Upper lobe of left lung (tissue), 6 donors: ENCODE measurements around the gene KPNA1. TPM values are rescaled to one million over a fixed set of nuclear protein-coding genes. Genes with fewer than 3 reads are reported as not detected.
A peak's percentile ranks its signal among the peaks of the same experiment; 100 is the strongest.
"Not testable (repeated sequence)": the region's sequence is repeated elsewhere in the genome, so short reads cannot be mapped to it uniquely, and the experiment has no call there.

Experiments used
- ATAC-seq, 2 donors: fragments of 200-7000 bp; cut with Tn5 transposase; one replicate each; pipeline ENCODE4 v1.9.1; 2022; ENCODE audit warnings: mild to moderate bottlenecking in 2 of 2, moderate library complexity in 2 of 2; ENCODE audit not compliant: low FRiP score in 2 of 2
- DNase-seq, 2 donors: peaks; one replicate each; pipeline ENCODE4 v3.0.0-alpha.2; 2019 to 2020
- H3K27ac ChIP-seq, 4 donors: fragments of 200-600 bp; sonication (generic); one replicate each; pipeline ENCODE4 v1.5.1; 2016 to 2019
- H3K27me3 ChIP-seq, 4 donors: fragments of 200-600 bp; sonication (generic); one replicate each; pipeline ENCODE4 v1.5.1; 2017 to 2019
- H3K36me3 ChIP-seq, 4 donors: fragments of 200-600 bp; sonication (generic); one replicate each; pipeline ENCODE4 v1.5.1; 2016 to 2019
- H3K4me1 ChIP-seq, 4 donors: fragments of 200-600 bp; sonication (generic); one replicate each; pipeline ENCODE4 v1.5.1; 2018 to 2019
- H3K4me3 ChIP-seq, 4 donors: fragments of 200-600 bp; sonication (generic); one replicate each; pipeline ENCODE4 v1.5.1; 2017 to 2019; ENCODE audit warnings: mild to moderate bottlenecking in 2 of 4, moderate library complexity in 1 of 4
- H3K9me3 ChIP-seq, 4 donors: fragments of 200-600 bp; sonication (generic); one replicate each; pipeline ENCODE4 v1.5.1; 2018 to 2019
- EP300 ChIP-seq, 4 donors: sonication (generic); formaldehyde crosslinking; IDR thresholded peaks; one replicate each; pipeline ENCODE4 v1.5.1; 2017; ENCODE audit warnings: antibody characterized with exemption in 4 of 4, control low read depth in 2 of 4
- POLR2A ChIP-seq, 4 donors: fragments of 450-650 bp; IDR thresholded peaks; one replicate each; pipeline ENCODE4 v1.5.1; 2016 to 2017; ENCODE audit warnings: antibody characterized with exemption in 4 of 4, mild to moderate bottlenecking in 2 of 4
- POLR2AphosphoS5 ChIP-seq, 2 donors: sonication (generic); formaldehyde crosslinking; IDR thresholded peaks; one replicate each; pipeline ENCODE4 v1.5.1; 2017; ENCODE audit warnings: antibody characterized with exemption in 2 of 2
- whole genome bisulfite sequencing, 2 donors: methylation state at CpG; one replicate each; pipeline ENCODE4 v1.1.5; 2017 to 2018; 5-methylcytosine and 5-hydroxymethylcytosine counted together
- total RNA-seq, 6 donors: library from RNA; depleted of rRNA in 4 of 6; stranded (reverse); fragments of >200 nt in 4 of 6; gene quantifications; one replicate each; pipeline versions ENCODE4 v1.1.0 to v1.2.1, GENCODE V29; 2016 to 2021
- TF ChIP-seq, protein P1 (sequence below), 6 experiments: fragments of 450-650 bp in 4 of 6; fragments of 200-600 bp in 2 of 6; sonication (generic) in 2 of 6; IDR thresholded peaks; one replicate each; pipeline ENCODE4 v1.5.1; 2016 to 2019; ENCODE audit warnings: antibody characterized with exemption in 6 of 6
- donor health status: DM: no; HTN: no; CAD: no; lungs with moderate emphysema.
- donor health status: DM: no; HTN: yes; CAD: no; lungs with severe emphysema.

Gene KPNA1
- total RNA-seq, 6 donors from 2014 or later, result 38.9 to 104 (median 43.4) TPM

GRCh38 chr3:122458992-122459391 lies 55.7 kb downstream of the KPNA1 start:
- H3K9me3 ChIP-seq, result no peaks in the 10 kb centered on the region
- WGBS, 2 donors, result 57 to 64% methylated on average over 4 of the region's 4 CpGs
- H3K4me3 ChIP-seq, result no peak overlapping the region

GRCh38 chr3:122457706-122458105 lies 57.0 kb downstream of the KPNA1 start:
- DNase-seq, result no peak
- no peak overlapping the region for H3K27ac ChIP-seq
- TF ChIP-seq POLR2AphosphoS5 (IDR thresholded peaks at IDR 0.05) (no peak), EP300 (IDR thresholded peaks at IDR 0.05) (no peak), POLR2A (IDR thresholded peaks at IDR 0.05) (no peak)
- TF ChIP-seq, protein P1, sequence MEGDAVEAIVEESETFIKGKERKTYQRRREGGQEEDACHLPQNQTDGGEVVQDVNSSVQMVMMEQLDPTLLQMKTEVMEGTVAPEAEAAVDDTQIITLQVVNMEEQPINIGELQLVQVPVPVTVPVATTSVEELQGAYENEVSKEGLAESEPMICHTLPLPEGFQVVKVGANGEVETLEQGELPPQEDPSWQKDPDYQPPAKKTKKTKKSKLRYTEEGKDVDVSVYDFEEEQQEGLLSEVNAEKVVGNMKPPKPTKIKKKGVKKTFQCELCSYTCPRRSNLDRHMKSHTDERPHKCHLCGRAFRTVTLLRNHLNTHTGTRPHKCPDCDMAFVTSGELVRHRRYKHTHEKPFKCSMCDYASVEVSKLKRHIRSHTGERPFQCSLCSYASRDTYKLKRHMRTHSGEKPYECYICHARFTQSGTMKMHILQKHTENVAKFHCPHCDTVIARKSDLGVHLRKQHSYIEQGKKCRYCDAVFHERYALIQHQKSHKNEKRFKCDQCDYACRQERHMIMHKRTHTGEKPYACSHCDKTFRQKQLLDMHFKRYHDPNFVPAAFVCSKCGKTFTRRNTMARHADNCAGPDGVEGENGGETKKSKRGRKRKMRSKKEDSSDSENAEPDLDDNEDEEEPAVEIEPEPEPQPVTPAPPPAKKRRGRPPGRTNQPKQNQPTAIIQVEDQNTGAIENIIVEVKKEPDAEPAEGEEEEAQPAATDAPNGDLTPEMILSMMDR (IDR thresholded peaks at IDR 0.05), result no peak
- H3K27me3 ChIP-seq, result no peaks in the 10 kb centered on the region
- H3K4me1 ChIP-seq, result no peaks in the 10 kb centered on the region
- 95 to 97% methylated on average over 2 of the region's 2 CpGs for WGBS, 2 donors
- H3K36me3 ChIP-seq, result peaks cover 7 to 85% (median 43%) of the 10 kb centered on the region in 4 donors
- no peaks in the 10 kb centered on the region for H3K9me3 ChIP-seq
- ATAC-seq, result no peak
- no peak overlapping the region for H3K4me3 ChIP-seq

More at GRCh38 chr3:122458992-122459391, 55.7 kb downstream of the KPNA1 start:
- ATAC-seq (peak in 1 of 2 donors; percentile 58), DNase-seq (no peak)
- Histone ChIP-seq H3K36me3 (peaks cover 7 to 83% (median 39%) of the 10 kb centered on the region in 4 donors), H3K27me3 (no peaks in the 10 kb centered on the region), H3K27ac (no peak overlapping the region), H3K4me1 (no peaks in the 10 kb centered on the region)
- no peak for TF ChIP-seq POLR2AphosphoS5 (IDR thresholded peaks at IDR 0.05)
- TF ChIP-seq EP300 (IDR thresholded peaks at IDR 0.05), result no peak
- no peak for TF ChIP-seq POLR2A (IDR thresholded peaks at IDR 0.05)
- TF ChIP-seq, protein P1 (IDR thresholded peaks at IDR 0.05), result peak in 2 of 6 experiments; percentile 23 to 28

DNA sequence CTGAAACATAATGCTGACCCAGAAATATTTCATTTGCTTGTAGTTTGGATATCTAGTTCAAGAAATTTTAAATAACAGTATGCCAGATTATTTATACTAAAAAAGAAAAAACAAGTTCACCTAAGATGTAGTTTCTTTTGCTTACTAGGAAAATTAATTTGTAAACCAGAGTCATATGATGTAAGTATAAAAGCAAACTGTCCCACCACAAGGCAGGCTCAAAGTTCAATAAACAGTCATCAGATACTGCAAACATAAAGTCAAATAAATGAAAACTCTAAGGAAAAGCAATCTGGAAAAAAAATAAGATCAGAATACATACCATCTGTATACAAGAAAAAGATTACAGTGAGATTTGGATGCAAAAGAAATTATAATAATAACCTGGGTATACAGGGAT lies 58.7 kb downstream of the KPNA1 start:
- Histone ChIP-seq H3K27ac (no peak overlapping the region), H3K36me3 (peaks cover 7 to 89% (median 45%) of the 10 kb centered on the region in 4 donors), H3K9me3 (no peaks in the 10 kb centered on the region), H3K27me3 (no peaks in the 10 kb centered on the region), H3K4me3 (no peak overlapping the region), H3K4me1 (no peaks in the 10 kb centered on the region)
- no peak for DNase-seq
- no peak for TF ChIP-seq POLR2AphosphoS5 (IDR thresholded peaks at IDR 0.05)
- no peak for TF ChIP-seq EP300 (IDR thresholded peaks at IDR 0.05)
- TF ChIP-seq, protein P1 (IDR thresholded peaks at IDR 0.05), result no peak
- no peak for TF ChIP-seq POLR2A (IDR thresholded peaks at IDR 0.05)
- no peak for ATAC-seq

DNA sequence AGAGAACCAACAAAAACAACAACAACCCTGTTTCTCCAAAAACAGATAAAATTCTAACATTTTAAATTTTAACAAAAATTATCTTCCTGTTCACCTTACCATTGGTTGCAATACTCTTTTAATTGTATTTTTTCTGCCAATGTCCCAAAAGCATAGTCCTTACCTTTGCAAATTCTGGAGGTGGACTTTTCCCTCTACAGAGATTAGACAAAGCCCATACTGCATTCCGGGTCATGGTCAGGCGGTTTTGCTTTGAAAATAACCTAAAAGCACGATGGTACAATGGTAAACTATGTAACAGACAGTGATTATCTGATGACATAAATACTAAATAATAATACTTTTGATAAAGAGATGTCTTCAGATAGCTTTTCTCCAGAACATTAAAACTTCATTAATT lies 63.4 kb downstream of the KPNA1 start:
- H3K4me3 ChIP-seq, result no peak overlapping the region
- TF ChIP-seq POLR2A (IDR thresholded peaks at IDR 0.05) (no peak), EP300 (IDR thresholded peaks at IDR 0.05) (no peak), POLR2AphosphoS5 (IDR thresholded peaks at IDR 0.05) (no peak)
- TF ChIP-seq, protein P1 (IDR thresholded peaks at IDR 0.05), result no peak
- H3K9me3 ChIP-seq, result no peaks in the 10 kb centered on the region
- H3K36me3 ChIP-seq, result peaks cover under 1 to 74% (median 37%) of the 10 kb centered on the region in 4 donors
- 95 to 96% methylated on average over 3 of the region's 3 CpGs for WGBS, 2 donors
- no peak overlapping the region for H3K27ac ChIP-seq
- H3K4me1 ChIP-seq, result no peaks in the 10 kb centered on the region
- ATAC-seq (no peak), DNase-seq (no peak)
- H3K27me3 ChIP-seq, result no peaks in the 10 kb centered on the region

- H3K9me3 ChIP-seq, DNase-seq, H3K27me3 ChIP-seq, H3K4me1 ChIP-seq, ATAC-seq, H3K27ac ChIP-seq, H3K4me3 ChIP-seq: not testable (repeated sequence)
- peaks cover 0 to 72% (median 43%) of the 10 kb centered on the region in 4 donors for H3K36me3 ChIP-seq
- 97 to 99% methylated on average over 6 of the region's 6 CpGs for WGBS, 2 donors
Measured at GRCh38 chr3:122448218-122448617, 66.5 kb downstream of the KPNA1 start.

DNA sequence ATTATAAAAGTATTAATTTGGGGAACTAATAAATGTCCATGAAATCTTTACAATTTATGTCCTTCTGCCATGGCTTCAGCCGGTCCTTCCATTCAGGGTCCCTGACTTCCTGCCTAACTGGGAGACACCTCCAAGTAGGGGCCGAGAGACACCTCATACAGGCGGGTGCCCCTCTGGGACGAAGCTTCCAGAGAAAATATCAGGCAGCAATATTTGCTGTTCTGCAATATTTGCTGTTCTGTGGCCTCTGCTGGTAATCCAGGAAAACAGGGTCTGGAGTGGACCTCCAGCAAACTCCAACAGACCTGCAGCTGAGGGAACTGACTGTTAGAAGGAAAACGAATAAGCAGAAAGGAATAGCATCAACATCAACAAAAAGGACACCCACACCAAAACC lies 70.2 kb downstream of the KPNA1 start:
- DNase-seq, ATAC-seq: not testable (repeated sequence)

GRCh38 chr3:122443762-122444490 lies 70.8 kb downstream of the KPNA1 start:
- 85 to 91% methylated on average over 11 of the region's 11 CpGs for WGBS, 2 donors

More for the DNA sequence above, 70.2 kb downstream of the KPNA1 start:
- H3K4me3 ChIP-seq, H3K4me1 ChIP-seq, H3K27me3 ChIP-seq, H3K9me3 ChIP-seq, H3K27ac ChIP-seq: not testable (repeated sequence)
- 96 to 99% methylated on average over 5 of the region's 5 CpGs for WGBS, 2 donors
- H3K36me3 ChIP-seq, result peaks cover 10 to 69% (median 42%) of the 10 kb centered on the region in 4 donors

More at GRCh38 chr3:122443762-122444490, 70.8 kb downstream of the KPNA1 start:
- peaks cover 13 to 69% (median 39%) of the 10 kb centered on the region in 4 donors for H3K36me3 ChIP-seq
- DNase-seq, result peak in 1 of 2 donors; percentile 22
- not testable (repeated sequence) for ATAC-seq, H3K27me3 ChIP-seq, H3K4me1 ChIP-seq, H3K9me3 ChIP-seq, H3K27ac ChIP-seq, H3K4me3 ChIP-seq
